ENCODE results near the gene CLIC3. TPM values are rescaled to one million over a fixed set of nuclear protein-coding genes. Genes with fewer than 3 reads are reported as not detected.

Gene CLIC3
- total RNA-seq, 1 donor from 2014 or later = 2.2 TPM

DNA sequence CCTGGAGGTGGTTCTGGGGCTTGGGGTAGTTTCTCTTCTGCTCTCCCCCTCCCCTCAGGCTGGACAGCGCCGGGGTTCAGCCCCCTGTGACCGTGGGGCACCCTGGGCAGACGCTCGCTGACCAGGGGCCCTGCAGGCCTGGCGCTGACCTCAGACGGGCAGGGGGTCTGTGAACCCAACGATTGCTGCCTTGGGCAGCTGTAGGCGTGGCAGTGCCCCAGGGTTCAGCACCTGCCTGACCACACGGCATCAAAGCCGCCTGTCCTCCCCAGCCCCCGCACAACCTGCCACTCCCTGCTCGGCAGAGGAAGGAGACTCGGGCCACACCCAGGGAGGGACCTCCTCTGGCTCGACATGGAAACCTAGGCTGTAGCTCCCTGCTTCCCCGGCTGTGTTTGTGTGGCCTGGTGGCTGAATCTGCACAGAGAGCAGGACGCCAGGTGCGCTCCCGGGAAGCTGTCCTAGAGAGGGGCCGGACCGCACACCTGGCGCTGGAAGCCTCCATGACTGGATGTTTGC lies 32.1 kb downstream of the CLIC3 start:
- no peak for DNase-seq (ENCODE audit: low spot score)

DNA sequence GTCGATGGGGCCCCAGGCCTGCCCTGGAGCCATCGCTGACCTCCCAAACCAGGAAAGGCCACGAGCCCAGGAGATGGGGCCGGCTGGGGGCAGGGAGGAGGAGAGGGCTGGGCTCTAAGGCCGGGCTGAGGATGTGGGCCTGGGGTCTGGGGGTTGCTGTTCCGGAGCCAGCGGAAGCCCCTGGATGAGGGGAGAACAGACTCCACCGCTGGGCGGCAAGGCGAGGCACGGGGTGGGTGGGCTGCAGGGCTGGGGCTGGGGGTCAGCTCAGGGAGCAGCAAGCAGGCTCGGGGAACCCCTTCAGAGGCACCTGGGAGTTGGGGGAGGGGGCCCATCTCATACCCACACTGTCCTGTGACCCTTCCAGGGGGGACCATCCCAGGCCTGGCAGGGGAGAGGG lies 32.6 kb downstream of the CLIC3 start:
- no peak for DNase-seq (ENCODE audit: low spot score)

DNA sequence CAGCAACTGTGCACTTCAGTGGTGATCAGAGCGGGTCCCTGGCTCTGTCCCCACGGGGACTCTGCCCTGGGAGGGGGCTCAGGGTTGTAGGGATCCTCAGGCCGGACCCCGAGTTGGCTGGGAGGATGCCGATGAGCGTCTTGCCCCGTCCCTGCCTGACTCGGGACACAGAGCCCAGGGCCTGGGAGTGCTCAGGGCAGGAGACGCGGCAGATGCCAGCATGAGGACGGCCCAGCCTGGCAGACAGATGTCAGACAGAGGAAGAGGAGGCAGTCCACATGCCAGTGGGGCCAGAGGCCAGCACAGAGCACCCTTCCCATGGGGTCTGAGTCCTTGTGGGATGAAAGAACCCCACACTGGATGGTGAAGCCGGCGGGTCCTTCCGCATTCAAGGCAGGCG lies 33.0 kb downstream of the CLIC3 start:
- no peak for DNase-seq (ENCODE audit: low spot score)

- no peak for DNase-seq (ENCODE audit: low spot score)
These were observed 33.6 kb downstream of the CLIC3 start for GRCh38 chr9:136962701-136963248.

GRCh38 chr9:136962163-136962562 lies 34.2 kb downstream of the CLIC3 start:
- DNase-seq (ENCODE audit: low spot score) = no peak

DNA sequence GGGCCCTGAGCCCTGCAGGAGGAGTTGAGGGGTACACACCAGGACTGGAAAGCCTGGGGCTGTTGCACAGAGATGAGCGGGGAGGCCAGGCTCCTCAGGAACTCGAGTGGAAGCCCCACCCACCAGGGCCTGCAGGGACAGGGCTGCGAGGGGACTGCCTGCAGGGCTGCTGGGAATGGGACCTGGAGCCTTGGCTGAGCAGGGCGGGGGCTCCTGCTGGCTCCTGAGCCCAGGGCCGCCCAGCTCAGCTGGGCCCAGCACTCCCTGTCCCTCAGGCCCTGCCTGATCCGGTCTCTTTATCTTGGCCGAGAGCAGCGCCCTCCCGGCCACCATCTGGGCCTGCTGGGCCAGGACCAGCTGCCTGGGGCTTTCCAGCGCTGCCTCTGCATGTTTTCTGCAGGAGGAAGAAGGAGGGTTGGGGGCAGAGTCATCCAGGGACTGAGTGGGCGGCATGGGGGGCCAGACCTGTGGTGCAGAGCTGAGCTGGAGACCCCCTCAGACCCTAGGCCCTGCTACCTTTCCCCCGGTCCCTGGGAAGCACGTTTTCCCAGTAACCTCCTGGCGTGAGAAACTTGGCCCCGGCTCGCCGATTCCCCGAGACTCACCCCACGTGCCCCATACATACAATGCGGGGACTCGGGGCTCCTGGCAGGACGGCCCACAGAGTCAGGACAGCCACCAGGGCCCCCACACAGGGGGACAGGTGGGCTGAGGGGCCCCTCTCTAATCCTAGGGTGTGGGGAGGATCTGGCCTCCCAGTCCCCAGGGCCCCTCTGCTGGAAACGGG lies 34.9 kb downstream of the CLIC3 start:
- no peak for DNase-seq (ENCODE audit: low spot score)

GRCh38 chr9:136960938-136961275 lies 35.5 kb downstream of the CLIC3 start:
- no peak for DNase-seq (ENCODE audit: low spot score)

DNA sequence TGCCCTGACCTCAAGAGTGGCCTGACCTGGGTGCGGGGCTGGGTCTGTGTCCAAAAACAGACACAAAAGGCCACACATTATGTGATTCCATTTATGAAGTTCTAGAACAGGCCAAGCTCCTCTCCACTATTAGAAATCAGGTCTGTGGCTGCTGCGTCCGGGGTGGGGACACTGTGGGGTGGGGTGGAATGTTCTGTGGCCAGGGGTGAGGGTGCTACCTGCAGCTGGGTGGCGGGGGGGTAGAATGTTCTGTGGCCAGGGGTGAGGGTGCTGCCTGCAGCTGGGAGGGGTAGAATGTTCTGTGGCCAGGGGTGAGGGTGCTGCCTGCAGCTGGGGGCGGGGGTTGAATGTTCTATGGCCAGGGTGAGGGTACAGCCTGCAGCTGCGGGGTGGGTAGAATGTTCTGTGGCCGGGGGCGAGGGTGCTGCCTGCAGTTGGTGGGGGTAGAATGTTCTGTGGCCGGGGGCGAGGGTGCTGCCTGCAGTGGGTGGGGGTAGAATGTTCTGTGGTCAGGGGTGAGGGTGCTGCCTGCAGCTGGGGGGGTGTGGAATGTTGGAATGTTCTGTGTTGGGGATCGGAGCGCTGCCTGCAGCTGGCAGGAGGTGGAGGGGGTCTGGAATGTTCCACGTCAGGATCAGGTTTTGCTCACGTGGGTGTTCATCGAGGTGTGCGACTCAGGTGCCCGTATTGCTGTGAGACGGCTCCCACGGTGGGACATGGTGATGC lies 36.0 kb downstream of the CLIC3 start:
- DNase-seq (ENCODE audit: low spot score) = no peak

GRCh38 chr9:136958898-136959850 lies 37.2 kb downstream of the CLIC3 start:
- no peak for DNase-seq (ENCODE audit: low spot score)

DNA sequence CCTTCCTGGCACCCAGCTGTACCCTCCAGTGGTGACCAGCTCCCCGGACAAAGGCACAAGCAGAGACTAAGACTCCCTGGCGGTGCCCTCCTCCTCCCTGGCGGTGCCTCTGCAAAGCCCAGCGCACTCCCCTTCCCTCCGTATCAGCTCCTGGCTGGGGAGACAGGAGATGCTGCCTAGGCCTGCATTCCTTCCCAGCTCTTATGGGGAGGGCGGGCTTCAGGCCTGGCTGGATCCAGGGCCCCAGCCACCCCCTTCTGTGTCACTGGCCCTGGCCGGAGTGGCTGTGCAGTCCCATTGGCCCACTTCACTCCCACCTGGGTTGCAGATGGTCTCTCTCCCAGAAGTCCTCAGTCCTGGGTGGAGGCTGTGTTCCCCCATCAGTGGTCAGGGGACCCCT lies 37.9 kb downstream of the CLIC3 start:
- no peak for DNase-seq (ENCODE audit: low spot score)

DNA sequence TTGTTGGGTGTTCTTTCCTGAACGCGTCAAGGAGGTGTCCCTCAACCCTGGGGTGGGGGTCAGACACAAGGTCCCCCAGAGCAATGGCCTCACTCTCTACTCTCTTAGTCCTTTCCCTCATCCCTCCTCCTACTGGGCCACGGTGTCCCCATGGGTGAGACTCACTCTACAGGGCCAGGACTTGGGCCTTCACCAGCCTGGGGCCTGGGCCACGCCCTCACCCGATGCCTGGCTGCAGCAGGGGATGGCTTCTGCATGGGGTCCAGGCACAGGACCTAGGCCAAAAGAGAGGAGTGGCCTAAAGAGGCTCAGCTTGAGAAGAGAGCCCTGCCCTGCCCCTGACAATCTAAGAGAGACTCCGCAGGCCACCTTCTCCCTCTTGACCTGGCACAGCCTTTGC lies 38.5 kb downstream of the CLIC3 start:
- no peak for DNase-seq (ENCODE audit: low spot score)

DNA sequence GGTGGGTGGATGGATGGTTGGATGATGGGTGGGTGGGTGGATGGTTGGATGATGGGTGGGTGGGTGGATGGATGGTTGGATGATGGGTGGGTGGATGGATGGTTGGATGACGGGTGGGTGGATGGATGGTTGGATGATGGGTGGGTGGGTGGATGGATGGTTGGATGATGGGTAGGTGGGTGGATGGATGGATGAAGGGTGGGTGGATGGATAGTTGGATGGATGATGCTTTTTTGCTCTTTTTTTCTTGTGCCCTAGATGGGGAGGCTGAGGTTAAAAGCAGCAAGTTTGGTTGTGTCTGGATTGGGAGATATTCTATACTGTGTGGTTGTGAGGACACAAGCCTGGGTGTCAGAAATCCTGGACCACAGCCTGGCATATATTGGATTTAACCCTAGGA lies 38.9 kb downstream of the CLIC3 start:
- no peak for DNase-seq (ENCODE audit: low spot score)

GRCh38 chr9:136956604-136957003 lies 39.8 kb downstream of the CLIC3 start:
- DNase-seq (ENCODE audit: low spot score) = no peak

DNA sequence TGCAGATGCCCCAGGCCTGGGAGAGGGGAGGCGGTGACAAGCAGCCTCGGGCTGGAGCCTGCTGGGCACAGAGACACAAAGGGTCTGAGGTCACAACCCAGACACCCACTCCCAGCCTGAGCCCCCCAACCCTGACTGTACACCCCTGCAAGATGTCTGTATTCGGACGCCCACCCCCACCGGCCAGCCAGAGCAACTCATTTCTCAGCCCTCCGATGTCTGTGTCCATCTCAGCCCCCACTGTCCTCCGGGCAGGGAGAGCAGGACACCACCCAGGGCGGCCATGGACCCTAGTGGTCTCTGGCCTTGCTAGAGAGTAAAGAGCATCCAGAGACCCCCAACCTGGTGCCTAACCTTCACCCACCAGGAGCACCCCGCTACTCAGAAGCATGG lies 40.4 kb downstream of the CLIC3 start:
- no peak for DNase-seq (ENCODE audit: low spot score)

DNA sequence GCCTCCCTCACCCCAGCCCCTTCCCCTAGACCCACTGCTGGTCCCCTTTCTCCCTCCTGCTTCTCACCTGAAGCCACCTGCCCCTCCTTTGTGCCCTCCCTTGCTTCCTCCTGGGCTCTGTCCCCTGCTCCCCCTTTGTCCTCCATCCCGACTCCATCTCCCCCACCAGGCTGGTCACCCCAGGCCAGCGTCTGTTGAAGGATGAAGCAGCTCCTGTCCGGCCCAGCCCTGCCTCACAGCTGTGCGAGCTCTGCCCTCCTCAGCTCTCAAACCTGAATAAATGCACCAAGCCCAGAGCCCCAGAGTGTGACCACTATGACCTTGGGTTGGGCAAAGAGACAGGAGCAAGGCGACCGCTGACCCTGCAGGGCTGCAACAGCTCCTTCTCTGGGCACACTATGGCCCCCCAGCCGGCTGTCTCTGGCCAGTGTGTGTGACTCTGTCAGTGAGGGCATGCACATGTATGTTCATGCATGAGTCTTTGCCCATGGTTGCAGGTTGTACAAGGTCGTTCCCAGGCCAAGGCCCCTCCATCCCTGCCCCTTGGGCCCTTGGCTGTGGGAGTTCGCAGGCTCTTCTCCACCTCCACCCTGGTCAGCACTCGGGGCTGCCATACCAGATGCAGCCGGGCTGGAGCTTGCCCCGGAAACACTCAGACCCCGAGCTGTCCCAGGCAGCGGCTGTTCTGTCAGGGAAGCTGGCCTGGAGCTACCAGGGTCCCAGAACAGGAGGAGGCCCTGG lies 41.0 kb downstream of the CLIC3 start:
- no peak for DNase-seq (ENCODE audit: low spot score)

DNA sequence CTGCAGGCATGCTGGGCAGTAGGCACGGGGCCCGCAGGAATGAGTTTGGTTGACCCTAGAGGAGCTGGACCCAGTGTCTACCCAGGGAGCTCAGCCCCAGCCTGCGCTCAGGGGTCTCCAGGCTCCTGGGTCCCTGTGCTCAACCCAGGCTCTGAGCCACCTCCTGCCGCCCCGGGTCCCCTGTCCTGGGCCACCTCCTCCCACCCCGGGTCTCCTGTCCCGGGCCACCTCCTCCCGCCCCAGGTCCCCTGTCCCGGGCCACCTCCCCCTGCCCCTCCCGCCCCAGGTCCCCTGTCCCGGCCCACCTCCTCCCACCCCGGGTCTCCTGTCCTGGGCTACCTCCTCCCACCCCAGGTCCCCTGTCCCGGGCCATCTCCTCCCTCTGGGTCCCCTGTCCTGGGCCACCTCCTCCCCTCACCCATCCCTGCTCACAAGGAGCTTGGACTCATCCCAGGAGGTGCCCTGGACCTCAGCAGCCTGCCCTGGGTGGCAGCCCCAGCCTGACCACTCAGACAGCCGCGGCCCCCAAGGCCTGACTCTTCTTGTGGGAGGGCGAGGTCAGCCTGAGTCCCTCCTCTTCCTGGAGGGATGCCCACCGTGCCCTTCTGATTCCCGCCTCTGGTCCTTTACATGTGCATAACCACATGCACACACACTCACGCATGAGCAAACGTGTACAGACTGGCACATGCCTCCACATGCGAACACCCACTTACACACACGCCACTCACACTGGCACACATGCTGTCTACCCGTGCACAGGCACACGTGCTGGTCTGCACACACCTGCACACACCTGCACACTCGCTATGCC lies 41.9 kb downstream of the CLIC3 start:
- no peak for DNase-seq (ENCODE audit: low spot score)

- no peak for DNase-seq (ENCODE audit: low spot score)
These were observed 42.5 kb downstream of the CLIC3 start for GRCh38 chr9:136953771-136954269.

DNA sequence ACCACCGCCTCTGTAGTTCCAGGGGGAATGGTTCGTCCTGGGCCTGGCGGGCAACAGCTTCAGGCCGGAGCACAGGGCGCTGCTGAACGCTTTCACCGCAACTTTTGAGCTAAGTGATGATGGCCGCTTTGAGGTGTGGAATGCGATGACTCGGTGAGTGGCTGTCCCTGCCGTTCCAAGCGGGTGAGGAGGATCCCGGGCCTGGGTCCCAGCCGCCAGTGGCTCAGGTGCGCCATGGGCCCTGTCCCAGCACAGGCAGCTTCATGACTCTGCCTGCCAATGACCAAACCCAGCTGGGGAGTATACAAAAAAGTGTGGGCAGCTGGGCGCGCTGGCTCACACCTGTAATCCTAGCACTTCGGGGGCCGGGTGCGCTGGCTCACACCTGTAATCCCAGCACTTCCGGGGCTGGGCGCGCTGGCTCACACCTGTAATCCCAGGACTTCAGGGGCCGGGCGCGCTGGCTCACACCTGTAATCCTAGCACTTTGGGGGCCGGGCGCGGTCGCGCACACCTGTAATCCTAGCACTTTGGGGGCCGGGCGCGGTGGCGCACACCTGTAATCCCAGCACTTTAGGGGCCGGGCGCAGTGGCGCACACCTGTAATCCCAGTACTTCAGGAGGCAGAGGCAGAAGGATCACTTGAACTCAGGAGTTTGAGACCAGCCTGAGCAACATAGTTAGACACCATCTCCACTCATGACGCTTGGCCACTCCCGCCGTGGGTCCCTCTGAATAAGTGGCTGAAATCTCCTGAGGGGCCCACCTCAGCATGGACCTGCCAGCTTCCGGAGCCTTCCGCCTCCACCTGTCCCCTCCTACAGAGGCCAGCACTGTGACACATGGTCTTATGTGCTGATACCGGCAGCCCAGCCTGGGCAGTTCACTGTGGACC lies 43.2 kb downstream of the CLIC3 start:
- DNase-seq (ENCODE audit: low spot score) = no peak

- DNase-seq (ENCODE audit: low spot score) = no peak
These were observed 44.0 kb downstream of the CLIC3 start for GRCh38 chr9:136952321-136952850.
